GM19438 (cell line): Measurements from ENCODE around the gene CGNL1.

Experiments used
- ATAC-seq: cut with Tn5 transposase; IDR thresholded peaks from one replicate; pipeline ENCODE4 v1.9.1; 2021; ENCODE audit warnings: low read depth; ENCODE audit not compliant: unreplicated experiment

The CGNL1 gene

DNA sequence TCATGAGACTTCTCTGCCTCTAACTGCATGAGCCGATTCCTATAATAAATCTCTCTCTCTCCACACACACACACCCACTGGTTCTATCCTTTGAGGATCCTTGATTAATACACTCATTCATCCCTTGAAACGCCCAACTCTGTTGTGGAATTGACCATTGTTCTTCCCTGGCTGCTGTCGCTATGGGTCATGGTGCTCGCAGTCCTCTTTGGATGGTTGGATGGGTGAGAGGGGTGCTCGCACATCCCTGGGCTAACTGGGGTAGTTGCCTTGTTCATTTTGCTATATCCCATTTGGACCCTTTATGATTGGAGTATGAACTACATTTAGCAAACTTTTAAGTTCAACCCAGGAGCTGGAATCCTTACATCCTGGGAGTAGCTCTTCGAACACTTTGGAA, 181.5 kb downstream of the CGNL1 start:
- no peak for ATAC-seq

GRCh38 chr15:57559875-57560274, 183.6 kb downstream of the CGNL1 start:
- ATAC-seq, result no peak

GRCh38 chr15:57561041-57561711, 184.9 kb downstream of the CGNL1 start:
- ATAC-seq, result peak; percentile 71

- no peak for ATAC-seq
Measured at GRCh38 chr15:57562196-57562769, 186.0 kb downstream of the CGNL1 start.

GRCh38 chr15:57563416-57563815, 187.1 kb downstream of the CGNL1 start:
- ATAC-seq, result no peak

- ATAC-seq, result no peak
Measured at GRCh38 chr15:57565311-57565710, 189.0 kb downstream of the CGNL1 start.

DNA sequence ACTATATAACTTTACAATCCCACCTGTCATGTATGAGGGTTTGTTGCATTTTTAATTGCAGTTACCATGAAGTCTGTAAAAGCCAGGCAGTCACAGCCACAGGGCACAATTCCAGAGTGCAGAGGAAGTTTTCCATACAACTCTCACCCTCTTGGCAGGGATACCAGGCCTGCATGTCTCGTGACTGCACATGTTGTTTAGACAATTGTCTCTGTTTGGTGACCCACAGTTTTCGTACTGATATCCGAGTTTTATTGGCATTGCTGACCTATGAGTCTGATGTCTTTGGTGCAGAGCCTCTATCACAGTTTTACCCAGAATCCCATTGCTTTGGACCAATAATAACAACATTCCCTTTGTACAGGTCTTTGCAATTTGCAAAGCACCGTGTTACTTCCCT, 190.5 kb downstream of the CGNL1 start:
- no peak for ATAC-seq

GRCh38 chr15:57567891-57568290, 191.6 kb downstream of the CGNL1 start:
- ATAC-seq, result no peak

DNA sequence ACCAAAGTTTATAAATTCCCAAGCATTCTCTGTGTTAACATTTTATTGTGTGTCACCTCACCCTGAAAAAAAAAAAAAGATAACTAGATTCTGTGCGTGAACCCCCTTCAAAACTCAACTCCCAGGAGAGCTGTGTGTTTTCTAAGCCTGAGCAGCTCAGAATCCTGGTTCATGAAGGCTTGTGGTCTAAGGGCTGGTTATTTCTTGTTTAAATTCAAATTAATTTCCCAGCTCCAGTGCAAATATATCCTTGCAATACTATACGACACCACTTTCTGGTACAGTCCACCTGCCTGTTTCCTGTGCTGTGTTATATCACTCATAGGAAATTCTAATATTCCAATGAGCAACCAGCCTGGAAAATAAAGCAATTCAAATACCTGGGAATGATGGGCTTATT, 192.0 kb downstream of the CGNL1 start:
- no peak for ATAC-seq

GRCh38 chr15:57570340-57570739, 194.0 kb downstream of the CGNL1 start:
- no peak for ATAC-seq

- ATAC-seq, result no peak
Measured at GRCh38 chr15:57570994-57571393, 194.7 kb downstream of the CGNL1 start.

- no peak for ATAC-seq
Measured at GRCh38 chr15:57571725-57572124, 195.4 kb downstream of the CGNL1 start.

DNA sequence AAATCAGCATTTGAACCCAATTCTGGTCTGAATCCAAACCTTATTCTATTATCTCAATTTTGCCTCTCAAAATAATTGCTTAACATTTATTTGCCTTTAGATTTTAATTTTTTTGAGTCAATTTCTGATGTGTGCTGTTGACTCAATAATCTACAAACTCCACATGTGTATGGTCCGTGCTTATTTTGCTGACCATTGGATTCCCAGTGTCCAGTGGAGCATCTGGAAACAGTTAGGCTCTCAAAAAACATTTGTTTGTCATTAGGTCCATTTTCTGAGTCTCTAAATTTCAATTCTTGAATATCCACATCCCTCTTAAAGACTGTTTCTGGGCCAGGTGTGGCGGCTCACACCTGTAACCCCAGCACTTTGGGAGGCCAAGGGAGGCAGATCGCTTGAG, 196.2 kb downstream of the CGNL1 start:
- no peak for ATAC-seq

DNA sequence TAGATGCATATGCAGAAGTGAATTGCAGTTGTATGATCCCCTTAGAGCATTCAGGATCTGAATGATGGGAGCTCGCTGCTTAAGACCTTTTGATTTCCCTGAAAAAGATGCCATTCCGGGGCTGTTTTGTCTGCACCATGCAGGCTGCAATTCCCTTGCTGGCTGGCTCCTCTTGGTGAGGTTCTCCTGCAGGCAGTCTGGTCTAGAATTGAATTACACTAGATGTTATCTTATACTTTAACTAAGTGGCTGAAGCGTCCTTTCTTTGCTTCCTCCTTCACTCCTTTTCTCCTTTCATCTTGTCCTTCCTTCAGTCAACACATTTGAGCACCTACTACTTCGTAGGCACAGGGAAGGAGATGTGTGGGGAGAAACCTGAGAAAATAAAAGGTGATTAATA, 196.8 kb downstream of the CGNL1 start:
- no peak for ATAC-seq

- ATAC-seq, result no peak
Measured at GRCh38 chr15:57575363-57575762, 199.1 kb downstream of the CGNL1 start.

GRCh38 chr15:57578288-57578900, 202.1 kb downstream of the CGNL1 start:
- no peak for ATAC-seq

DNA sequence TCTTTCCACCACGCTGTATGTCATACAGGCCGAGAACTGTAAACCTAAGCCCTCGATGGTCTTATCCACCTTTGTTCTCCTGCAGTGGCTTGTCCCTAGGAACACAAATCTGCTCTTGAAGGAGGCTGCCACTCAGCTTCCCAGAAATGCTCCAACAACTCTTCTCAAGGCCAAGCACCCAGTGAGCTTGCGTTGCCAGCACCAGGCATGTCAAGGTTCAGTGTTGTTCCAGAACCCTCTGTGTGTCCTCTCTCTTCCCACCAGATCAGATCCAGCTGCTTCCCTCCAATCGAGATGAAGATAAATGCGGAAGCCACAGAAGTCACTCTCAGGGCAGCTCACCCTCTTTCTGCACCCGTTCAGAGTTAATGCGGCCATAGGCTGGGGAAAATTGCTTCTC, 204.1 kb downstream of the CGNL1 start:
- ATAC-seq, result no peak

DNA sequence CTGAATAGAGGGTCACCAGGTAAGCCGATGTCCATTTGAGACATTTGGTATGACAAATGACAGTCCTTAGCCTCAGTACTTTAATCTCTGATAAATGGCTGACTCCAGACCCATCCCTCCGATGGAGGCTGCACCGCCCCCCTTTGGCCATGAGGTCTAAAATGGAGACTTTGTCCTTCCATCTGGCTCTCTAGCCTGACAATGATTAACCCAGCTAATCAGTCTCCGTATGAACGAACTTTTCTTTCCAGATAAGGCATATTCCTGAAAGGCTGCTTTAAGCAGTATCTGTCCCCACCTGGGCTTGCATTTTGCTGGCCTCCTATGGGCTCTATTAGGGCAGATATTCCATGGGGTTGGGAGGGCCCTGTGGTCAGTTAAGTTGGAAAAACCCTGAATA, 204.6 kb downstream of the CGNL1 start:
- no peak for ATAC-seq

DNA sequence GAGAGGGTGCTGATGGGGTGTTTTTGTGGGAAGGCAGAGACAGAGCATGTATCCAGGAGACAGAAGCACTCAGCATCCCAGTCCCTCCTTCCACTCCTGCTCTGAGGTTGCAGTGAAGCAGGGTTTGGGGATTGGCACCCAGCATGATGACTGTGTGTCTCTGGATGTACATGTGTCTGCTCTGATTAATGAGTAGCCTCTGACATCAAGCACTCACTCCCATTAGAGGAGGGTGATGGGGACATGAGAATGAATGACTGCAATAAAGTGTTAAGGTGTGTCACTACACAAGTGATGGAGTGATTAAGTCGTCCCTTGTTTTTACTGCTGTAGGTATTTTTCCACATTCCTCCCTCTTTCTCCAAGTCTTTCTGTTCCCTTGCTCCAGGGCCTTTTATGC, 205.8 kb downstream of the CGNL1 start:
- no peak for ATAC-seq

- ATAC-seq, result no peak
Measured at GRCh38 chr15:57583282-57583681, 207.0 kb downstream of the CGNL1 start.

DNA sequence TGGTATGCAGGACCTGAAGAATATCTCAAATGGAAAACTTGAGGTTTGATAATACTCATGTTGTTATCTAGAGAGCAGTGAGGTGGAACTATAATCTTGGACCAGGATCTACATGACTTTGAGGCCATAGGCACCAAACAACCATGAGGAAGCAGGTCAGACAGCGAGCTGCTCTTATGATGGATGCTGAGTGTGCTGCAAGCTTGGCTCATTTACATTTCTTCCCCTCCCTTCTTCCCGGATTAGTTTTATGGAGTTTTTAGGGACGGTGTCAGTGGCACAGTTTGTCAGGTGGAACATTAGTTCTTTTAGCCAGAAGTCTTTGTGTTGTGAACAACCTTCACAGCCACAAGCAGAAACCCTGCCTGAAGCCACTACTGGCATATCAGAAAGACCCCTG, 207.4 kb downstream of the CGNL1 start:
- ATAC-seq, result no peak
